ENCODE data around the gene SESN3. TPM values are rescaled to one million over a fixed set of nuclear protein-coding genes. Genes with fewer than 3 reads are reported as not detected.

The SESN3 gene
- total RNA-seq, 1 experiment from 2014 or later: 0.55 TPM

- Histone ChIP-seq H3K79me2 (ENCODE audit: low read length) (no peaks in the 10 kb centered on the region; the same call in 1 of the 2 replicates), H3K9me2 (replicated peaks; ENCODE audit: low read length) (no peaks in the 10 kb centered on the region), H3K4me3 (ENCODE audit: low read length) (no peak overlapping the region), H3K36me3 (ENCODE audit: low read depth, low read length) (no peaks in the 10 kb centered on the region), H3K9ac (ENCODE audit: low read length) (no peak overlapping the region), H3K27ac (ENCODE audit: low read length) (no peak overlapping the region), H4K20me1 (ENCODE audit: low read length) (no peaks in the 10 kb centered on the region), H3K4me2 (ENCODE audit: low read length) (no peak overlapping the region), H3F3A (ENCODE audit: low read length, unreplicated experiment) (no peaks in the 10 kb centered on the region), H3K9me3 (ENCODE audit: low read length) (no peaks in the 10 kb centered on the region), H2AFZ (ENCODE audit: low read length) (no peak overlapping the region), H3K4me1 (ENCODE audit: insufficient read depth, low read length) (no peaks in the 10 kb centered on the region), H3K27me3 (ENCODE audit: low read length) (no peaks in the 10 kb centered on the region)
- intact Hi-C loops (cut with micrococcal nuclease): no loop called here
- no peak for TF ChIP-seq CTCF (conservative IDR thresholded peaks at IDR 0.05; ENCODE audit: low read depth, low read length)
- no peak for TF ChIP-seq EZH2phosphoT487 (IDR thresholded peaks at IDR 0.05; ENCODE audit: borderline replicate concordance, low read length)
- TF ChIP-seq EZH2 (IDR thresholded peaks at IDR 0.05; ENCODE audit: low read length, unreplicated experiment): no peak
- no TSS peak for BruUV-seq (replicated peaks)
- no peak for DNase-seq
- ChIA-PET POLR2A (ENCODE audit: unreplicated experiment) (no interaction called here), CTCF (no interaction called here)
- no peak for ATAC-seq
These were observed 115.4 kb downstream of the SESN3 start for GRCh38 chr11:95115597-95115996.

Other genes starting within 250 kb of the SESN3 start
- gene KDM4E, start 205.9 kb downstream of the SESN3 start, total RNA-seq (2014; rRNA removed): not detected in 2 replicates
- gene KDM4F, start 181.8 kb downstream of the SESN3 start, total RNA-seq (2014; rRNA removed): not detected in 2 replicates
- gene SRSF8, start 164.3 kb downstream of the SESN3 start, total RNA-seq (2014; rRNA removed): 17.2 and 20.4 TPM in 2 replicates
- gene ENDOD1, start 141.4 kb downstream of the SESN3 start, total RNA-seq (2014; rRNA removed): 28.5 and 32.1 TPM in 2 replicates

Data from PC-3 (cell line).